HepG2 (cell line): ENCODE results near the gene HRH3. TPM values are rescaled to one million over a fixed set of nuclear protein-coding genes. Genes with fewer than 3 reads are reported as not detected.

ENCODE experiments used
- ATAC-seq: fragments of 200-7000 bp; cut with Tn5 transposase; 3 replicates; pipeline ENCODE4 v1.9.1; 2020; ENCODE audit warnings: mild to moderate bottlenecking, moderate library complexity
- BruUV-seq: library from RNA; stranded (reverse); fragments of 400-500 nt; replicated peaks from 2 replicates; lab custom pipeline; 2021; lab: Mats Ljungman, UMichigan
- CTCF ChIA-PET: fragments of 300-600 bp; formaldehyde crosslinking; extraction: SDS; loops from one replicate; lab custom pipeline; 2021; ENCODE audit warnings: low total read pairs, inconsistent platforms, low intra/inter-chr PET ratio; lab: Yijun Ruan, JAX
- POLR2A ChIA-PET: fragments of 350-600 bp; sonication (Branson Sonifier 250); formaldehyde crosslinking; loops from one replicate; lab custom pipeline; 2020; ENCODE audit warnings: antibody characterized with exemption, inconsistent platforms; lab: Yijun Ruan, JAX
- DNase-seq: peaks from one replicate; pipeline ENCODE4 v3.0.0-alpha.2; 2015; ENCODE audit warnings: low spot score
- FAIRE-seq: peaks from 3 replicates; lab custom pipeline; 2011; peaks lifted over from hg19 to GRCh38; lab: Jason Lieb, UNC
- H2AFZ ChIP-seq: one replicate; pipeline ENCODE4 v1.6.1; 2011; ENCODE audit warnings: low read length, inconsistent platforms
- H3K27ac ChIP-seq: fragments of 300-600 bp; 3 replicates; pipeline ENCODE4 v1.8.0; 2011; ENCODE audit warnings: mixed run types, mild to moderate bottlenecking, mixed read lengths, low read length, inconsistent platforms; ENCODE audit not compliant: insufficient read depth; ENCODE audit errors: extremely low read length
- H3K27me3 ChIP-seq, 2 experiments: fragments of 200-600 bp in 1 of 2; 2 replicates in 1 of 2; 3 replicates in 1 of 2; pipeline versions ENCODE4 v1.6.0 to v1.8.0; 2011; ENCODE audit warnings: low read length in 2 of 2, mild to moderate bottlenecking in 2 of 2, moderate library complexity in 2 of 2, inconsistent platforms in 1 of 2; ENCODE audit not compliant: insufficient read depth in 2 of 2, control insufficient read depth in 1 of 2
- H3K36me3 ChIP-seq, 2 experiments: fragments of 200-600 bp in 1 of 2; replicated peaks in 1 of 2; 2 replicates in 1 of 2; 3 replicates in 1 of 2; pipeline versions ENCODE4 v1.5.1 to v1.8.0; 2011; ENCODE audit warnings: low read length in 2 of 2, inconsistent platforms in 1 of 2; ENCODE audit not compliant: insufficient read depth in 2 of 2, control insufficient read depth in 1 of 2
- H3K4me1 ChIP-seq: 2 replicates; pipeline ENCODE4 v1.5.1; 2012; ENCODE audit warnings: low read length, inconsistent platforms; ENCODE audit not compliant: insufficient read depth
- H3K4me2 ChIP-seq: 2 replicates; pipeline ENCODE4 v1.6.0; 2011; ENCODE audit warnings: low read depth, low read length, inconsistent platforms
- H3K4me3 ChIP-seq, 3 experiments: fragments of 200-600 bp in 1 of 3; sonication (generic), shearing (Covaris generic) in 1 of 3; replicated peaks in 1 of 3; 2 replicates each; pipeline ENCODE4 v1.5.1; 2011 to 2016; ENCODE audit warnings: low read length in 3 of 3, inconsistent platforms in 2 of 3, low read depth in 2 of 3, mild to moderate bottlenecking in 2 of 3, control low read depth in 1 of 3, mixed read lengths in 1 of 3; ENCODE audit not compliant: insufficient read depth in 1 of 3
- H3K79me2 ChIP-seq: one replicate; pipeline ENCODE4 v1.6.1; 2011; ENCODE audit warnings: low read length, inconsistent platforms; ENCODE audit not compliant: insufficient read depth
- H3K9ac ChIP-seq: 2 replicates; pipeline ENCODE4 v1.6.0; 2011; ENCODE audit warnings: mild to moderate bottlenecking, low read depth, low read length, inconsistent platforms; ENCODE audit not compliant: insufficient read depth
- H3K9me3 ChIP-seq: 2 replicates; pipeline ENCODE4 v1.5.1; 2012; ENCODE audit warnings: mild to moderate bottlenecking, low read length
- H4K20me1 ChIP-seq: 2 replicates; pipeline ENCODE4 v1.6.0; 2011; ENCODE audit warnings: inconsistent platforms, mild to moderate bottlenecking, low read length, moderate library complexity; ENCODE audit not compliant: insufficient read depth
- AGO1 ChIP-seq: fragments of 200-400 bp; formaldehyde crosslinking; IDR thresholded peaks from 2 replicates; pipeline ENCODE4 v1.6.1; 2017; ENCODE audit warnings: mild to moderate bottlenecking, low read depth, low read length, moderate library complexity; ENCODE audit not compliant: poor library complexity, severe bottlenecking
- AGO2 ChIP-seq: fragments of 200-400 bp; formaldehyde crosslinking; optimal IDR thresholded peaks from 2 replicates; pipeline ENCODE3; 2017; ENCODE audit warnings: mild to moderate bottlenecking, low read depth, low read length, moderate library complexity
- EEA1 ChIP-seq: sonication (generic); formaldehyde crosslinking; IDR thresholded peaks from 2 replicates; pipeline ENCODE4 v1.5.1; 2020; ENCODE audit warnings: mild to moderate bottlenecking, missing genetic modification reagents, borderline replicate concordance
- EP300 ChIP-seq, 3 experiments: sonication (generic) in 1 of 3; formaldehyde crosslinking in 1 of 3; IDR thresholded peaks; 2 replicates each; pipeline versions ENCODE4 v1.5.1 to v1.6.1; 2011 to 2020; ENCODE audit warnings: low read depth in 2 of 3, low read length in 2 of 3, borderline replicate concordance in 1 of 3, improper control_type of control experiment in 1 of 3, mild to moderate bottlenecking in 1 of 3, missing genetic modification reagents in 1 of 3, moderate library complexity in 1 of 3
- RARA ChIP-seq: IDR thresholded peaks from 2 replicates; pipeline ENCODE4 v1.6.1; 2016; ENCODE audit warnings: missing genetic modification reagents, missing compliant biosample characterization
- SMARCE1 ChIP-seq: fragments of 450-650 bp; IDR thresholded peaks from 2 replicates; pipeline ENCODE4 v1.6.1; 2017; ENCODE audit warnings: borderline replicate concordance
- SRSF1 ChIP-seq: fragments of 200-400 bp; formaldehyde crosslinking; optimal IDR thresholded peaks from 2 replicates; pipeline ENCODE3; 2017; ENCODE audit warnings: mild to moderate bottlenecking, low read depth, low read length, moderate library complexity
- ZBTB7B ChIP-seq: sonication (generic); formaldehyde crosslinking; IDR thresholded peaks from 2 replicates; pipeline ENCODE4 v1.4.0; 2020; ENCODE audit warnings: missing genetic modification reagents
- ZC3H13 ChIP-seq: sonication (generic); formaldehyde crosslinking; IDR thresholded peaks from 2 replicates; pipeline ENCODE4 v1.8.1; 2023; ENCODE audit warnings: mild to moderate bottlenecking, missing genetic modification reagents, moderate library complexity
- ZNF768 ChIP-seq: sonication (generic); formaldehyde crosslinking; IDR thresholded peaks from 2 replicates; pipeline ENCODE4 v1.4.0; 2020; ENCODE audit warnings: missing genetic modification reagents
- WGBS: methylation state at CpG from one replicate; pipeline ENCODE4 v1.1.6; 2017; ENCODE audit warnings: low lambda C conversion rate; 5-methylcytosine and 5-hydroxymethylcytosine counted together
- in situ Hi-C: cut with HindIII; loops from 2 replicates; pipeline ENCODE4 v1.10.0; 2017; ENCODE audit warnings: low pct_unique_long_range_greater_than_20kb; ENCODE audit not compliant: extremely low pct_ligation_motif_present
- intact Hi-C: fragments of 100-400 bp; cut with micrococcal nuclease; formaldehyde crosslinking; loops from one replicate; pipeline ENCODE4 v1.10.0; 2022; ENCODE audit not compliant: unreplicated experiment
- polyA plus RNA-seq, 8 experiments: library from polyadenylated mRNA; depleted of rRNA in 3 of 8; stranded (reverse) in 7 of 8; unstranded in 1 of 8; fragments of >200 nt; fragmentation: Illumina TruSeq in 4 of 8; extraction: Trizol in 4 of 8; gene quantifications; 2 replicates each; pipeline versions ENCODE4 v1.2.1 to v1.2.3, GENCODE V29; 2011 to 2016; ENCODE audit warnings: low read depth in 4 of 8, missing spikeins in 1 of 8, mixed read lengths in 1 of 8; ENCODE audit not compliant: insufficient read depth in 1 of 8
- total RNA-seq, 5 experiments: library from RNA; depleted of rRNA; stranded (reverse); fragments of >200 nt; fragmentation: Illumina TruSeq; extraction: Trizol; gene quantifications; 2 replicates each; pipeline ENCODE4 v1.2.3, GENCODE V29; 2016; ENCODE audit warnings: low read depth in 1 of 5
- TF ChIP-seq, protein P1 (sequence below): sonication (generic); formaldehyde crosslinking; IDR thresholded peaks from 2 replicates; pipeline ENCODE4 v1.5.0; 2020; ENCODE audit warnings: mild to moderate bottlenecking, missing genetic modification reagents
- TF ChIP-seq, protein P2 (sequence below): sonication (generic); formaldehyde crosslinking; IDR thresholded peaks from 2 replicates; pipeline ENCODE4 v1.5.0; 2020; ENCODE audit warnings: missing genetic modification reagents, mild to moderate bottlenecking, borderline replicate concordance

The HRH3 gene
- total and polyA plus RNA-seq, 2 of the 13 experiments (the other 11 are each of a cell fraction or from before 2014, with no cell fraction given) = 0.18 TPM; not detected in 1

DNA sequence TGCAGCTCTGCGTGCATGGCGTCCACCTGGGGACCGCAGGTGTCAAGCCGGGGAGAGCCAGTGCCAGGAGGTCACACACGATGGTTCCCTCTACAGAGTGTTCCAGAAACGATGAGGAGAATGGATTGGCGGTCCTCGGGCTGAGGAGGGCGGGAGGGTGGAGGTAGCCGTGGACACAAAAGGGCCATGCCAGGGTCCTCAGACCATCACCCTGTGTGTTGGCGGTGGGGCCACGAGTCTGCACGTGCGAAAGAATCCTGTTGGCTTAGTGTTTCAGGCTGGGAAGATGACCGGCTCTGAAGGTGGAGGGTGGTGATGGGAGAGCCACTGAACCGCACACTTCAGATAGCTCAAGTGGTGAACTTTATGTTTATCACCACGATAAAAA lies 13.7 kb downstream of the HRH3 start:
- no peak overlapping the region for H3K4me2 ChIP-seq
- H3K27me3 ChIP-seq = peaks cover 13 to 20% of the 10 kb centered on the region in 2 experiments; a peak in 4 of 5 replicates
- no peak for TF ChIP-seq ZBTB7B (CRISPR knock-in tag)
- TF ChIP-seq ZC3H13 (CRISPR knock-in tag) = 0 out of 2 replicates have a peak, but pooled peaks have one; percentile 10
- TF ChIP-seq AGO2 = peak; percentile 8
- peak; percentile 20 for TF ChIP-seq SRSF1
- no peaks in the 10 kb centered on the region for H3K9me3 ChIP-seq
- H3K4me3 ChIP-seq = no peak overlapping the region
- no peaks in the 10 kb centered on the region for H3K79me2 ChIP-seq
- no peak for DNase-seq
- ChIA-PET CTCF (no interaction called here), POLR2A (no interaction called here)
- no peak for ATAC-seq
- H3K9ac ChIP-seq = no peak overlapping the region
- no peak overlapping the region for H3K27ac ChIP-seq
- FAIRE-seq = no peak
- H2AFZ ChIP-seq = no peak overlapping the region
- intact Hi-C loops (no loop called here), in situ Hi-C loops (no loop called here)
- H3K36me3 ChIP-seq = peaks cover 7 to 11% of the 10 kb centered on the region in 2 experiments; a peak in 3 of 5 replicates
- BruUV-seq = no TSS peak
- H3K4me1 ChIP-seq = peaks cover 18% of the 10 kb centered on the region
- WGBS = 89% methylated on average over 17 of the region's 17 CpGs
- H4K20me1 ChIP-seq = no peaks in the 10 kb centered on the region; the same call in 1 of the 2 replicates

DNA sequence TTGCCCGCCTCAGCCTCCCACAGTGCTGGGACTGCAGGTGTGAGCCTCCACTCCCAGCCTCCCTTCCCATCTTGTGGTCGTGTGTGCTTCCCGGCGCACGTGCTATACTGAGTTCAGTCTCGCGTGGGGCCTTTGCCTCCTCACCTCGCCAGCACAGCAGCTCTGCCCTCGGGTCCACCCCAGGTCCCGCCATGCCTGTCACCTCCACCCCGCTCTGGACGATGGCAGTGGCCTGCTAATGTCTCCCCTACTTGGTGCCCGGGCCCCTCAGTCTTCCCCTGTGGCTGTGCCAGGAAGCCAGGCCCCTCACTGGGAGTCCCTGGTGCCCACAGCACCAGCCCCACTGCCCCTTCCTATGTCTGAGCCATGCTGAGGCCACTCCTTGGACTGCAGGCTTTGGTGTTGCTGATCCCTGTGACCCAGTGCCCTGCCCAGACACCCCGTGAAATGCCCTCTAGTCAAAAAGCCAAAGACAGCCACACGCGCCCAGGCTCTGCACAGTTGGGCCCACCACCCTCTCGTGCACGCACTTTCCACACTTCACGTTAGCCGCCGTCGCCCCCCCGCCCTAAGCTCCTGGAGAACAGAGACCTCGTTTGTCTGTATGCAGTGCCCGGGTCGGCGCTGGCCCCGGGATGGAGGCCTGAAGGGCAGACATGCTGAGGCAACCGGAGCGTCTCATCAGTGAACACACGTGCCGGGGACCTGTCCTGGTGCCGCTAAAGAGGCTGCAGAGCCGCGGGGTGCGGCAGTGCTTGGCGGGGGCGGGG lies 14.3 kb downstream of the HRH3 start:
- Histone ChIP-seq H3K4me3 (no peak overlapping the region), H2AFZ (no peak overlapping the region), H3K9ac (no peak overlapping the region), H3K9me3 (no peaks in the 10 kb centered on the region), H3K79me2 (no peaks in the 10 kb centered on the region), H3K36me3 (peaks cover 12 to 17% of the 10 kb centered on the region in 2 experiments; a peak in 3 of 5 replicates), H3K4me1 (peaks cover 18% of the 10 kb centered on the region), H4K20me1 (no peaks in the 10 kb centered on the region; the same call in 1 of the 2 replicates), H3K4me2 (no peak overlapping the region), H3K27me3 (peaks cover 7 to 15% of the 10 kb centered on the region in 2 experiments; a peak in 4 of 5 replicates), H3K27ac (no peak overlapping the region)
- ATAC-seq (no peak), FAIRE-seq (no peak), DNase-seq (no peak)
- in situ Hi-C loops (no loop called here), intact Hi-C loops (no loop called here)
- 93% methylated on average over 38 of the region's 38 CpGs for WGBS
- CTCF ChIA-PET = no interaction called here
- no TSS peak for BruUV-seq
- POLR2A ChIA-PET = no interaction called here
- TF ChIP-seq RARA (CRISPR knock-in tag) (no peak), EEA1 (no peak), EP300 (IDR thresholded peaks at IDR 0.05; ENCODE audit: low read depth in 2 of 2, low read length in 2 of 2) (no peak), EP300 (CRISPR knock-in tag; IDR thresholded peaks at IDR 0.05; ENCODE audit: borderline replicate concordance) (no peak), SMARCE1 (no peak), ZNF768 (CRISPR knock-in tag) (peak; percentile 52; the same call in 1 of the 2 replicates), ZC3H13 (CRISPR knock-in tag) (0 out of 2 replicates have a peak, but pooled peaks have one; percentile 40), AGO1 (peak; percentile 50)
- TF ChIP-seq, protein P1, sequence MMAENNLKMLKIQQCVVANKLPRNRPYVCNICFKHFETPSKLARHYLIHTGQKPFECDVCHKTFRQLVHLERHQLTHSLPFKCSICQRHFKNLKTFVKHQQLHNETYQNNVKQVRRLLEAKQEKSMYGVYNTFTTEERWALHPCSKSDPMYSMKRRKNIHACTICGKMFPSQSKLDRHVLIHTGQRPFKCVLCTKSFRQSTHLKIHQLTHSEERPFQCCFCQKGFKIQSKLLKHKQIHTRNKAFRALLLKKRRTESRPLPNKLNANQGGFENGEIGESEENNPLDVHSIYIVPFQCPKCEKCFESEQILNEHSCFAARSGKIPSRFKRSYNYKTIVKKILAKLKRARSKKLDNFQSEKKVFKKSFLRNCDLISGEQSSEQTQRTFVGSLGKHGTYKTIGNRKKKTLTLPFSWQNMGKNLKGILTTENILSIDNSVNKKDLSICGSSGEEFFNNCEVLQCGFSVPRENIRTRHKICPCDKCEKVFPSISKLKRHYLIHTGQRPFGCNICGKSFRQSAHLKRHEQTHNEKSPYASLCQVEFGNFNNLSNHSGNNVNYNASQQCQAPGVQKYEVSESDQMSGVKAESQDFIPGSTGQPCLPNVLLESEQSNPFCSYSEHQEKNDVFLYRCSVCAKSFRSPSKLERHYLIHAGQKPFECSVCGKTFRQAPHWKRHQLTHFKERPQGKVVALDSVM (CRISPR knock-in tag) = peak; percentile 64; the same call in 1 of the 2 replicates
- TF ChIP-seq, protein P2, sequence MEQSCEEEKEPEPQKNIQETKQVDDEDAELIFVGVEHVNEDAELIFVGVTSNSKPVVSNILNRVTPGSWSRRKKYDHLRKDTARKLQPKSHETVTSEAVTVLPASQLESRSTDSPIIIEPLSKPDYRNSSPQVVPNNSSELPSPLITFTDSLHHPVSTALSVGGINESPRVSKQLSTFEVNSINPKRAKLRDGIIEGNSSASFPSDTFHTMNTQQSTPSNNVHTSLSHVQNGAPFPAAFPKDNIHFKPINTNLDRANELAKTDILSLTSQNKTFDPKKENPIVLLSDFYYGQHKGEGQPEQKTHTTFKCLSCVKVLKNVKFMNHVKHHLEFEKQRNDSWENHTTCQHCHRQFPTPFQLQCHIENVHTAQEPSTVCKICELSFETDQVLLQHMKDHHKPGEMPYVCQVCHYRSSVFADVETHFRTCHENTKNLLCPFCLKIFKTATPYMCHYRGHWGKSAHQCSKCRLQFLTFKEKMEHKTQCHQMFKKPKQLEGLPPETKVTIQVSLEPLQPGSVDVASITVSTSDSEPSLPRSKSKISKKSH = 0 out of 2 replicates have a peak, but pooled peaks have one; percentile 33
